Muscle of leg (tissue), 9 donors: Measurements from ENCODE around the gene CDK17. TPM values are rescaled to one million over a fixed set of nuclear protein-coding genes. Genes with fewer than 3 reads are reported as not detected.

ENCODE experiments used
- polyA plus RNA-seq, 8 donors: library from polyadenylated mRNA; unstranded; fragments of 120-200 nt; gene quantifications; one replicate each; pipeline versions ENCODE4 v1.2.1 to v1.2.3, GENCODE V29; 2013; ENCODE audit warnings: inconsistent platforms in 1 of 8, low replicate concordance in 1 of 8; ENCODE audit not compliant: insufficient read length in 8 of 8, insufficient read depth in 1 of 8
- total RNA-seq: library from RNA; stranded (reverse); fragments of 120-200 nt; gene quantifications from one replicate; pipeline ENCODE4 v1.2.4, GENCODE V29; 2013

Gene CDK17
- total and polyA plus RNA-seq, 9 donors: 23.4 to 31.0 (median 25.7) TPM

Other genes starting within 250 kb of the CDK17 start
- 19.8 TPM for gene ELK3, start 206.1 kb downstream of the CDK17 start, total RNA-seq
- gene ELK3, start 206.1 kb downstream of the CDK17 start, polyA plus RNA-seq: 10 to 100 TPM; 29.2 to 55.5 (median 40.9) TPM
- gene CFAP54, start 89.1 kb upstream of the CDK17 start, total RNA-seq: 0.35 TPM
- gene CFAP54, start 89.1 kb upstream of the CDK17 start, polyA plus RNA-seq: under 1 TPM; 0.15 to 0.71 (median 0.30) TPM